Brain microvascular endothelial cell (primary cell): Measurements from ENCODE around the gene ITPRID1.
"Not testable (repeated sequence)": the region's sequence is repeated elsewhere in the genome, so short reads cannot be mapped to it uniquely, and the experiment has no call there.

Experiments
- DNase-seq: peaks from one replicate; pipeline ENCODE4 v3.0.0-alpha.2; 2020
- H3K27ac ChIP-seq: fragments of 250-450 bp; sonication (Bioruptor Pico); 2 replicates; pipeline ENCODE4 v1.5.1; 2020; ENCODE audit warnings: mild to moderate bottlenecking, moderate library complexity
- H3K27me3 ChIP-seq: fragments of 250-450 bp; sonication (Bioruptor Pico); replicated peaks from 2 replicates; pipeline ENCODE4 v1.5.1; 2020; ENCODE audit warnings: mild to moderate bottlenecking
- H3K36me3 ChIP-seq: fragments of 250-450 bp; sonication (Bioruptor Pico); replicated peaks from 2 replicates; pipeline ENCODE4 v1.5.1; 2020; ENCODE audit warnings: mild to moderate bottlenecking
- H3K4me3 ChIP-seq: 2 replicates; pipeline ENCODE4 v1.5.1; 2011; ENCODE audit warnings: low read depth, mild to moderate bottlenecking, control low read depth, low read length, moderate library complexity
- in situ Hi-C: cut with HindIII; loops from 2 replicates; pipeline ENCODE4 v1.10.0; 2017; ENCODE audit warnings: low sequenced_read_pairs, low pct_ligation_motif_present
- TF ChIP-seq, protein P1 (sequence below): IDR thresholded peaks from 2 replicates; pipeline ENCODE4 v1.5.1; 2011; ENCODE audit warnings: low read depth, mild to moderate bottlenecking, moderate library complexity, low read length, control low read depth, inconsistent platforms; ENCODE audit errors: missing control alignments

Gene ITPRID1

DNA sequence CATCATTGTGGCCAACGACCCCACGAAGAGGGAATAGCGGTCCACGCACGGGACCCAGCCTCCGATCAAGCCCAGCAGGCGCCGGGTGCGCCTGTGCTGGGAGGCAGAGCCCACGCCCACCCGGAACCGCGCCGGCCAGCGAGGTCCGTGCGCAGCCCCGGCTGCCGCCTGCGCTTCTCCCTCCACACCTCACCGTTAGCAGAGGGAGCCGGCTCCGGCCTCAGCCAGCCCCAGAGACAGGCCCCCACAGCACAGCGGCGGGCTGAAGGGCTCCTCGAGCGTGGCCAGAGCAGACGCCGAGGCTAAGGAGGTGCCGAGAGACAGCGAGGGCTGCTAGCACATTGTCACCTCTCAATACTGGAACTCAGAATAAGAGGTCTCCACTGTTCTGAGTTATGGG, 3.6 kb downstream of the ITPRID1 start:
- H3K36me3 ChIP-seq = no peaks in the 10 kb centered on the region
- no peak for DNase-seq
- in situ Hi-C loops = no loop called here
- TF ChIP-seq, protein P1, sequence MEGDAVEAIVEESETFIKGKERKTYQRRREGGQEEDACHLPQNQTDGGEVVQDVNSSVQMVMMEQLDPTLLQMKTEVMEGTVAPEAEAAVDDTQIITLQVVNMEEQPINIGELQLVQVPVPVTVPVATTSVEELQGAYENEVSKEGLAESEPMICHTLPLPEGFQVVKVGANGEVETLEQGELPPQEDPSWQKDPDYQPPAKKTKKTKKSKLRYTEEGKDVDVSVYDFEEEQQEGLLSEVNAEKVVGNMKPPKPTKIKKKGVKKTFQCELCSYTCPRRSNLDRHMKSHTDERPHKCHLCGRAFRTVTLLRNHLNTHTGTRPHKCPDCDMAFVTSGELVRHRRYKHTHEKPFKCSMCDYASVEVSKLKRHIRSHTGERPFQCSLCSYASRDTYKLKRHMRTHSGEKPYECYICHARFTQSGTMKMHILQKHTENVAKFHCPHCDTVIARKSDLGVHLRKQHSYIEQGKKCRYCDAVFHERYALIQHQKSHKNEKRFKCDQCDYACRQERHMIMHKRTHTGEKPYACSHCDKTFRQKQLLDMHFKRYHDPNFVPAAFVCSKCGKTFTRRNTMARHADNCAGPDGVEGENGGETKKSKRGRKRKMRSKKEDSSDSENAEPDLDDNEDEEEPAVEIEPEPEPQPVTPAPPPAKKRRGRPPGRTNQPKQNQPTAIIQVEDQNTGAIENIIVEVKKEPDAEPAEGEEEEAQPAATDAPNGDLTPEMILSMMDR = no peak
- no peaks in the 10 kb centered on the region for H3K27me3 ChIP-seq
- H3K27ac ChIP-seq = no peak overlapping the region
- no peak overlapping the region for H3K4me3 ChIP-seq

DNA sequence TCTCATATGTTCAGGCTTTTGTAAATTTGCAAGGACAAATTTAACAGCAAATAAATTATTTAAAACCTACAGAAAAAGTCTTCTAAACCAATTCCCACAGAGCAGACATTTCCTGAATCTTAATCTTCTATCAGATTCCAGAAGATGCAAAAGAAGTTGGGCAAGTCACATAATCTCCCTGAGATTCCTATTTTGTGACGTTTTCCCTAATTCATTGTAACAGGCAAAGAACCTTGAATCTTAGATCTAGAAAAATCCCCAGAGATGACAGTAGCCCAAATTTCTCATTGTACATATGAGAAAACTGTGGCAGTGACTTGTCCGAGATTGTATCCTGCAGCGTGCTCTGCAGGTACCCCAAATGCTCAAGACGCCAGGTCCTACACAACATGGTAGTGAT, 4.9 kb downstream of the ITPRID1 start:
- TF ChIP-seq, protein P1 = no peak
- DNase-seq = no peak
- Histone ChIP-seq H3K36me3 (no peaks in the 10 kb centered on the region), H3K4me3 (no peak overlapping the region), H3K27me3 (no peaks in the 10 kb centered on the region), H3K27ac (no peak overlapping the region)
- in situ Hi-C loops = no loop called here

DNA sequence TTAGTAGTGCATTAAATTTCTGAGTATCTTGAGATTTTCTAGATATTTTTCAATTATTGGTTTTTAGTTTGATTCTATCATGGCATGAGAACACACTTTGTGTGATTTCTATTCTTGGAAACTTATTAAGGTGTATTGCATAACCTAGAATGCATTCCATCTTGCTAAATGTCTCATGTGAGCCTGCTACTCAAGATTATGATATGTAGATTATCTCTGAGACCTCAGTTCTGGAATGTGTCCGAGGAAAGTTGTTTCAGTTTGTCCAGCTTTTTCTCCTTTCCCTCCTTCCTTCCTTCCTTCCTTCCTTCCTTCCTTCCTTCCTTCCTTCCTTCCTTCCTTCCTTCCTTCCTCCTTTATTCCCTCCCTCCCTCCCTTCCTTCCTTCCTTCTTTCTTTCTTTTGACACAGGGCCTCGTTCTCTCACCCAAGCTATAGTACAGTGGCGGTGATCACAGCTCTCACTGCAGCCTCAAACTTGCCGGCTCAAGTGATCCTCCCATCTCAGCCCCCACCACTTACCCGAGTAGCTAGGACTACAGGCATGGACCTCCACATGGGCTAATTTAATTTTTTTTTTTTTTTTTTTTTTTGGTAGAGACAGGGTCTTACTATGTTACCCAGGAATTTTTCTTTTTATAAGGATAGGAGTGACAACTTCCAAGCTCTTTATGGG, 7.6 kb downstream of the ITPRID1 start:
- no peaks in the 10 kb centered on the region for H3K36me3 ChIP-seq
- in situ Hi-C loops = no loop called here
- no peak for DNase-seq
- H3K27ac ChIP-seq = no peak overlapping the region
- TF ChIP-seq, protein P1 = no peak
- H3K4me3 ChIP-seq = no peak overlapping the region
- H3K27me3 ChIP-seq = no peaks in the 10 kb centered on the region

DNA sequence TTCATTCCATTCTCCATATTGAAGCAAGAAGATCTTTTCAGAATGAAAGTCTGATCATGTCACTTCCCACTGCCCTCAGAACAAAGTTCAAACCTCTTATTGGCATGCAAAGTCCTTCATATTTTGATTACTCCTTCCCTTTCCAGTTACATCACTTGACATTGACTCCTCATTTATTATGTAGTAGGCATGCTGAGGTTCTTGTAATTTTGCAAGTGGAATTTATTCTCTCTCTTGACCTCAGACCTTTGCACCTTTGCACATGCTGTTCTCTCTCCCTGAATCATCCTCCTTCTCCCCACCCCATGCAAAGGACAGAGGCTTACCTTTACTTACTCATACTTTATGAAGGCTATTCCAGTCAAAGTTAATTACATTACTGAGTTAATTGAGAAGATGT, 13.0 kb downstream of the ITPRID1 start:
- TF ChIP-seq, protein P1 = no peak
- Histone ChIP-seq H3K27me3 (no peaks in the 10 kb centered on the region), H3K27ac (no peak overlapping the region), H3K36me3 (no peaks in the 10 kb centered on the region), H3K4me3 (no peak overlapping the region)
- in situ Hi-C loops = no loop called here
- no peak for DNase-seq

DNA sequence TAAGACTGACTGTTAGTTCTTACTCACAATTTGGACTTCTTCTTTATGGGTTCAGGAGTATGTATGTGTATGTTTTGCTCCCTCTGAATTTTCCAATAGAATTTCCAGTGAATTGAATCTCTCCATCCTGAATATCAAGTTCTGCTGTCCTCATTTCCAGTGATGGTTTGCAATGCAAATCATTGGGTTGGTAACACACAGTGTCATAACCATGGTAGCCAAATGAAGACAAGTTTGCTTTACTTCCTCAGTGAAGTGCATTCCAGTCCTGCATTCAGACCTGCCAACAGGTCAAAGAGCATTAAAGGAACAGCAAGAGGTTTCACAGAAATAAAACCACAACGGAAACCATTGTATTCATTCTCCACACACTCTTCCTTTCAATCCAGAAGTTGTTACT, 15.2 kb downstream of the ITPRID1 start:
- in situ Hi-C loops = no loop called here
- no peak overlapping the region for H3K4me3 ChIP-seq
- DNase-seq = no peak
- no peaks in the 10 kb centered on the region for H3K27me3 ChIP-seq
- TF ChIP-seq, protein P1 = no peak
- no peak overlapping the region for H3K27ac ChIP-seq
- H3K36me3 ChIP-seq = no peaks in the 10 kb centered on the region

DNA sequence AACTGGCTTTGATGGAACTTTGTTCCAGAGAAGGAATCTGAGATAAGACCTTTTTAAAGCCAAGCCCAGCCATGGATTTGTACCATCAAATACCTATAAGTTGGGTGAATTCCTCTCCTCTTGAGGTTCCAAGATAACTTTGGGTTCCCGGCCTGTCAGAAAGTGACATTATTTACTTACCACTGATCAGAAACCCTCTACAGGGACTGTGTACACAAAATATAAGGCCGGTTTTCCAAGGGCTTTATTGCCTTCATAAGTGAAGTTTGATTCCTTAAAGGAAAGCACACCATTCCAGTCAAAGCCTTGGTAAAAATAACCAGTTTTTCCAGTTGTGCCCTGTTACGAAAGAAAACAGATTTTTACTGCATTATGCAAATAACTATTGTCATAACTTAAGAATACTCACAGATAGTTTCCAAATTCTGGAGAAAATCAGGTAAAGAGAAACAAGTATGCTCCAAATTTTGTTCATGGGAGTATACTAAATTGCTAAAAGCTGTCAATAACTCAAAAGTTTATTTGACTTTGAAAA, 26.8 kb downstream of the ITPRID1 start:
- H3K36me3 ChIP-seq, DNase-seq, H3K4me3 ChIP-seq, in situ Hi-C loops, H3K27me3 ChIP-seq, H3K27ac ChIP-seq: not testable (repeated sequence)
